DOHH2 (cell line): Measurements from ENCODE around the gene ULBP1.
"Not testable (repeated sequence)": the region's sequence is repeated elsewhere in the genome, so short reads cannot be mapped to it uniquely, and the experiment has no call there.

Experiments
- H3F3A ChIP-seq: fragments of 200-600 bp; sonication (generic), shearing (Covaris generic); 2 replicates; pipeline ENCODE4 v1.6.0; 2016; ENCODE audit warnings: antibody characterized with exemption, mild to moderate bottlenecking; ENCODE audit not compliant: control insufficient read depth, insufficient read depth
- H3K27ac ChIP-seq: fragments of 200-600 bp; sonication (generic); 2 replicates; pipeline ENCODE4 v1.5.1; 2014; ENCODE audit warnings: low read depth, mild to moderate bottlenecking, low read length, moderate library complexity
- H3K27me3 ChIP-seq: fragments of 200-600 bp; sonication (generic); 2 replicates; pipeline ENCODE4 v1.6.1; 2014; ENCODE audit warnings: mild to moderate bottlenecking, low read length, mixed read lengths; ENCODE audit not compliant: control insufficient read depth
- H3K36me3 ChIP-seq: fragments of 200-600 bp; sonication (generic); 2 replicates; pipeline ENCODE4 v1.6.1; 2014; ENCODE audit warnings: mild to moderate bottlenecking, low read length, moderate library complexity, mixed read lengths; ENCODE audit not compliant: control insufficient read depth
- H3K4me1 ChIP-seq: fragments of 200-600 bp; sonication (generic); 2 replicates; pipeline ENCODE4 v1.6.1; 2014; ENCODE audit warnings: mild to moderate bottlenecking, low read length, mixed read lengths; ENCODE audit not compliant: control insufficient read depth
- H3K4me2 ChIP-seq: fragments of 200-600 bp; sonication (generic); 2 replicates; pipeline ENCODE4 v1.6.0; 2014; ENCODE audit warnings: mild to moderate bottlenecking, low read length, moderate library complexity
- H3K4me3 ChIP-seq: fragments of 200-600 bp; sonication (generic); 2 replicates; pipeline ENCODE4 v1.5.1; 2014; ENCODE audit warnings: mild to moderate bottlenecking, low read length, mixed read lengths
- H3K79me2 ChIP-seq: fragments of 200-600 bp; sonication (generic); 2 replicates; pipeline ENCODE4 v1.6.1; 2014; ENCODE audit warnings: mild to moderate bottlenecking, low read length, mixed read lengths; ENCODE audit not compliant: control insufficient read depth
- H3K9me2 ChIP-seq: fragments of 200-600 bp; sonication (generic); replicated peaks from 2 replicates; pipeline ENCODE4 v1.6.1; 2014; ENCODE audit warnings: mild to moderate bottlenecking, low read length, mixed read lengths; ENCODE audit not compliant: control insufficient read depth
- H3K9me3 ChIP-seq: fragments of 200-600 bp; sonication (generic); 2 replicates; pipeline ENCODE4 v1.6.1; 2014; ENCODE audit warnings: antibody characterized with exemption, low read length, mixed read lengths; ENCODE audit not compliant: control insufficient read depth, insufficient read depth
- H4K20me1 ChIP-seq: fragments of 200-600 bp; sonication (generic); 2 replicates; pipeline ENCODE4 v1.6.0; 2014; ENCODE audit warnings: low read depth, mild to moderate bottlenecking, antibody characterized with exemption, low read length, moderate library complexity; ENCODE audit not compliant: control insufficient read depth, insufficient read depth
- CTCF ChIP-seq: fragments of 200-600 bp; sonication (generic); IDR thresholded peaks from one replicate; pipeline ENCODE4 v1.5.1; 2014; ENCODE audit warnings: antibody characterized with exemption, mild to moderate bottlenecking, low read depth, low read length; ENCODE audit not compliant: poor library complexity, severe bottlenecking
- EZH2phosphoT487 ChIP-seq: fragments of 200-600 bp; sonication (generic); IDR thresholded peaks from 2 replicates; pipeline ENCODE4 v1.6.1; 2017; ENCODE audit warnings: borderline replicate concordance, mild to moderate bottlenecking, antibody characterized with exemption, low read length, moderate library complexity, mixed read lengths

Gene ULBP1

GRCh38 chr6:149918151-149918905 lies 45.4 kb upstream of the ULBP1 start:
- Histone ChIP-seq H3K79me2 (no peaks in the 10 kb centered on the region), H3K36me3 (no peaks in the 10 kb centered on the region), H3K4me3 (no peak overlapping the region), H3K27me3 (peaks cover 36% of the 10 kb centered on the region), H3K4me1 (peaks cover 6% of the 10 kb centered on the region), H3F3A (no peaks in the 10 kb centered on the region), H3K27ac (no peak overlapping the region), H3K9me2 (no peaks in the 10 kb centered on the region), H3K9me3 (no peaks in the 10 kb centered on the region), H4K20me1 (no peaks in the 10 kb centered on the region), H3K4me2 (no peak overlapping the region)
- TF ChIP-seq EZH2phosphoT487, result no peak
- no peak for TF ChIP-seq CTCF

GRCh38 chr6:149919126-149919833 lies 44.5 kb upstream of the ULBP1 start:
- not testable (repeated sequence) for H3K9me3 ChIP-seq, H3K4me2 ChIP-seq, H4K20me1 ChIP-seq, H3F3A ChIP-seq, H3K79me2 ChIP-seq, H3K36me3 ChIP-seq, H3K4me3 ChIP-seq, H3K9me2 ChIP-seq, H3K4me1 ChIP-seq, H3K27ac ChIP-seq
- H3K27me3 ChIP-seq, result peaks cover 37% of the 10 kb centered on the region

GRCh38 chr6:149919834-149920225 lies 43.9 kb upstream of the ULBP1 start:
- H3F3A ChIP-seq, result no peaks in the 10 kb centered on the region
- no peak for TF ChIP-seq EZH2phosphoT487
- no peak for TF ChIP-seq CTCF
- H3K4me3 ChIP-seq, result no peak overlapping the region
- H3K4me2 ChIP-seq, result no peak overlapping the region
- H3K9me3 ChIP-seq, result no peaks in the 10 kb centered on the region
- peaks cover 9% of the 10 kb centered on the region for H3K4me1 ChIP-seq
- H3K79me2 ChIP-seq, result no peaks in the 10 kb centered on the region
- H3K36me3 ChIP-seq, result no peaks in the 10 kb centered on the region
- no peaks in the 10 kb centered on the region for H3K9me2 ChIP-seq
- no peaks in the 10 kb centered on the region for H4K20me1 ChIP-seq
- H3K27ac ChIP-seq, result no peak overlapping the region
- H3K27me3 ChIP-seq, result peaks cover 42% of the 10 kb centered on the region

- no peaks in the 10 kb centered on the region for H3F3A ChIP-seq
- peaks cover 18% of the 10 kb centered on the region for H3K4me1 ChIP-seq
- TF ChIP-seq EZH2phosphoT487 (no peak), CTCF (no peak)
- no peaks in the 10 kb centered on the region for H4K20me1 ChIP-seq
- no peaks in the 10 kb centered on the region for H3K79me2 ChIP-seq
- H3K27me3 ChIP-seq, result peaks cover 55% of the 10 kb centered on the region
- no peak overlapping the region for H3K4me3 ChIP-seq
- H3K36me3 ChIP-seq, result no peaks in the 10 kb centered on the region
- H3K9me2 ChIP-seq, result no peaks in the 10 kb centered on the region
- no peaks in the 10 kb centered on the region for H3K9me3 ChIP-seq
- no peak overlapping the region for H3K27ac ChIP-seq
- H3K4me2 ChIP-seq, result no peak overlapping the region
Measured at GRCh38 chr6:149921361-149921760, 42.4 kb upstream of the ULBP1 start.

GRCh38 chr6:149922091-149922490 lies 41.7 kb upstream of the ULBP1 start:
- Histone ChIP-seq H3K4me1 (peaks cover 20% of the 10 kb centered on the region), H3K27me3 (peaks cover 58% of the 10 kb centered on the region)
- H3K4me2 ChIP-seq, H4K20me1 ChIP-seq, H3K36me3 ChIP-seq, H3K9me2 ChIP-seq, H3K4me3 ChIP-seq, H3K79me2 ChIP-seq, H3K9me3 ChIP-seq, H3F3A ChIP-seq, H3K27ac ChIP-seq: not testable (repeated sequence)
